Left cardiac atrium (tissue), 4 donors: Measurements from ENCODE around the gene CDR2L. TPM values are rescaled to one million over a fixed set of nuclear protein-coding genes. Genes with fewer than 3 reads are reported as not detected.
"Not testable (repeated sequence)": the region's sequence is repeated elsewhere in the genome, so short reads cannot be mapped to it uniquely, and the experiment has no call there.

Source experiments
- ATAC-seq, 2 donors: fragments of 200-7000 bp; cut with Tn5 transposase; one replicate each; pipeline ENCODE4 v1.9.1; 2020; ENCODE audit warnings: mild to moderate bottlenecking in 2 of 2, moderate library complexity in 2 of 2
- DNase-seq: peaks from one replicate; pipeline ENCODE4 v3.0.0-alpha.2; 2020
- intact Hi-C, 2 donors: fragments of 100-400 bp; cut with DNase I; formaldehyde crosslinking; loops; one replicate each; pipeline versions ENCODE4 v1.14.1 to v1.15.1; 2022 to 2023
- total RNA-seq, 2 donors: library from RNA; stranded (reverse); fragmentation: NEBNext Ultra II Directional; extraction: Animal tissue kit (Norgen Biotek cat#: 25700); gene quantifications; one replicate each; pipeline ENCODE4 v1.2.1, GENCODE V29; 2021
- donor health status: DM: no; HTN: yes; CAD: no.
- donor health status: DM: no; HTN: yes; CAD: no; lungs with severe emphysema.
- donor health status: DM: yes; HTN: yes; CAD: no.
- donor health status: Dilated cardiomyopathy.

The CDR2L gene
- total RNA-seq, 2 donors from 2014 or later = 13.8 to 15.2 TPM

DNA sequence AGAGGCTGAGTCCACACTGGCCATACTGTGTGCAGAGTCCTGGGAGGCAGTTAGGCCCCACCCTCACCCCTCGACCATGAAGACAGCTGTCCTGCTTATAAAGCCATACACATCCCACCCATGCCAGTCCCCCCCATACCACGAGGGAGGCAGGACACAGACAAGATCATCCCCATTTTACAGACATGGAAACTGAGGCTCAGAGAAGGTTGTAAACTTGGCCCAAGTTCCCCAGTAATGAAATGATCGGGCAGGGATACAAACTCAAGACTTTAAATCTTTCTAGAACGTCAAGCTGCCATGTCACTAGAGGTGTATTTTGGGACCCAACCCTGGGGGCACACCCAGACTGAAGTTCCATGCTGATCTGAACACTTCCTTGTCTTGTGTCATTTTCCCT lies 31.3 kb upstream of the CDR2L start:
- intact Hi-C loops = loop anchor here (10.0 kb wide), 1 partner anchor 161 kb away; no protein-coding TSS in a partner anchor
- ATAC-seq (no peak), DNase-seq (no peak)

DNA sequence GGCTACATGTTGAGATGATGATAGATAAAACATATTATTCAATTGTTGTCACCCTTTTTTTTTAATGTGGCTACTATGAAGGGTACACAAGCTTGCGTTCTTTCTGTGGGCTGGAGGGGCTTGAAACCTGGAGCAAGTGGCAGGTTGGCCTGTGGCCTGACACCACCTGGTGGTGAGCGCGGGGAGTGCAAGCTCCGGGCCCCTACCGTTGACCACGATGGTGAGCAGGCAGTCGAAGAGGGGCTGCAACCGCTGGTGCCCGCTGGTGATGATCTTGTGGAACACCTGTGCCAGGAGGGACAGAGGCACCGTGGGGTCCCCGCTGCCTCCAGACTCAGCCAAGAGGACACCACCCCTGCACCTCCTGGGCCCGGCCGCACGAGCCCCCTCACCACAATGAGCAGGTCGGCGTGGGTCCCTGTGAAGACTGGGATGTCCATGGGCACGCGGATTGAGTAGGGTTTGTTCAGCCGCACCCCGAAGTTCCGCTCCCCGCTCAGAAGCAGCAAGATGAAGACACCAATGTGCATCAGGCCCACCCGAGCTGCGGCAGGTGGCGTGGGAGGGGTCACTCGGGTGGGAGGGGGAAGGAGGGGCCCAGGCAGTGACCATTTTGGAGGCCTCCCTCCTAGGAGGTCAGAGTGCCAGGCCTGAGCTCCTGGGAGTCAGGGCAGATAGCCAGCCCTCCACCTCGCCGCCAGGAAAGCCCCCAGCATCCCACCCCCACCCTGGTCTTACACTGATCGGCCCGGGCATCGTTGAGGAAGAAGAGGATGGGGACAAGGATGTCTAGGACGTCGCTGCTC lies 29.3 kb upstream of the CDR2L start:
- intact Hi-C loops = loop anchor here (1.0 to 10.0 kb wide), 2 partner anchors 35 to 163 kb away; partner anchors contain the start of gene USH1G (in 1 of the 2)
- DNase-seq (peak; percentile 76), ATAC-seq (peak; percentile 35 to 61)

DNA sequence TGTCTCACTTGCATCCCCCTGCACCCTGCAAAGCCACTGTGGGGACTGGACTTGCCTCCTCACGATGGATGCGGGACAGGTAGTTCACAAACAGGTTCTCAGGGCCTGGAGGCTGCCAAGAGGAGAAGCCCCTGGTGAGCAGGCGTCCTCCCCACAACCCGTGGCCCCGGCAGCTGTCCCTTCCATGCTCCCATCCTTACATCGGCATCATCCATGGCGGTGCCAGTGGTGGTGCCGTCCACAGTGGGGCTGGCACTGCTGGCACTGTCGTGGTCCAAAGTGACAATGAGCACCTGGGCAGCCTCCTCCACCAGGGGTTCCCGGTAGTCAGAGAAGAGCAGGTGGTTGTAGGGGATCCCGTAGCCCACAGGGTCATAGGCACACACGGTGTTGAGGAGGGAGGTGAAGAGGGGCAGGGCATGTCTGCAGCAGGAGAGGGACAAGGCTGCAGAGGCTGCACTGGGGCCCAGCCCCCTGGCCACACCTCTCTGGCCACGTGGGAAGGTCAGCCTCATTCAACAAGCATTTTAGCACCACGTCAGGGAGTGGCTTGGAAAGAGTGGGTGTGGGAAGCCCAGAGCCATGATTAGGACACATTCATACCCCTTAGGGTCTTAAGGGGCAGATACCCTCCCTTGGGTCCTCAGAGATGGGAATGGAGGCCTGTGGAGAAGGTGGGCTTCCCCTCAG lies 27.5 kb upstream of the CDR2L start:
- no peak for DNase-seq
- intact Hi-C loops = loop anchor here (5.0 to 10.0 kb wide), 5 partner anchors 52 to 245 kb away; partner anchors contain the start of genes MRPL58 (in 2 of the 2) and NUP85 (in 1 of the 2)
- ATAC-seq = no peak

DNA sequence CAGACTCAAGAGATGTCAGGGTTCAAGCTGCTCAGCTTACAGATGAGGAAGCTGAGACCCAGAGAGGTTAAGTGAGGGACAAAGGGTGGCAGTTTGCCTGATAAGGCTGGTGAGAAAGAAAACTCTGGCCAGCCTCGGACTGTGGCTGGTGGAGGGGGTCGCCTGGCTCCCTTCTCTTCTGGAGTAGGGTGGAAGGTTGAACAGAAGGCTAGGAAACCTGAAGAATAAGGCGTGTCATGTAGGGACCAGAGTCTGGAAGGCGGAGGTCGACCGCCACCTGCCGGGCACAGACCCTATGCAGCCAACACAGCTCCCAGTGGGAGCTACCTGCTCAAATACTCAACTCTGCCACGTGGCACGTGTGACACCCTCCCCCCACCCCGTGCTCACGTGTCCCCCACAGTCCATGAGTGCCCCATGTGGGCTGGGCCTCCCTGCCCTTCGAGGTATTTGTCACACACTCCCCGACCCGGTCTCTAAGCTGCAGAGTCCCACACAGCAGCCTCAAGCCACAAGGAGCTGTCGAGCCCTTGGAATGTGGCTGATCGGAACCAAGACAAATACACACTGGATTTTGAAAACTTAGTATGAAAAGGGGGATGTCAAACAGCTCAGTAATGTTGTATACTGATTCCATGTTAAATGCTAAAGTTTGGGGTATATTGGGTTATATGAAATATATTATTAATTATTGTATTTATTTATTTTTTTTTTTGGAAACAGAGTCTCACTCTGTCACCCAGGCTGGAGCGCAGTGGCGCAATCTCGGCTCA lies 26.7 kb upstream of the CDR2L start:
- no peak for ATAC-seq
- intact Hi-C loops = loop anchor here (5.0 to 10.0 kb wide), 4 partner anchors 52 to 244 kb away; partner anchors contain the start of genes MRPL58 (in 2 of the 2) and NUP85 (in 1 of the 2)
- DNase-seq = no peak

DNA sequence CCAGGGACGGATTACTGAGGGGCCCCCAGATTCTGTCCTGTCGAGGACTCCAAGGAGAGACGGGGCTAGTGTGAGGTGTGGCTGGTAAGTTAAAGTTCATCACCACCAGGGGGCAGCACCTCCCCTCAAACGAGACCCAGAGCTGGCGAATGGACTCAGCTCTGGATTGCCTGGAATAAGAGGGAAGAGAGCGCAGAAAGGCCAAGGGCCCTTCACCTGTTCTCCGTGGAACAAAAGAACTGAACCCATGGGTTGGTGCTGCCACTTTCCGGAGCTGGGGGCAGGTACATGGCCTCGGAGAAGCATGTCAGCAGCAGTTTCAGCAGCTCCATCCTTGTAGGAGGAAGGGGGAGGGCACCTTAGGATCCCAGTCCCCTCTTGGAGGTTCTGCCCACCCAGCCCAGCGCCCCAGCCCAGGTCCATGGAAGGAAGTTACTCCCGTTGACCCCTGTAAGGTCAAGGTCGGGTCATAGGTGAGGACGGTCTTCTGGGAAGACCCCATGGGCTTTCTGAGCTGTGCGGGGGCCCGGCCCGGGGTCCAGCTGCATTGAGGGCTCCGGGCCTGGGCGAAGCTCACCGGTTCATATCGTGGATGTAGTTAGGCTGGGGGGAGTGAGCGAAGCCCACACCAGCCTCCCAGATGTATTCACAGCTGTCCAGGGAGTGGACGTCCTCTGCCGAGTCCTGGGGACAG lies 25.6 kb upstream of the CDR2L start:
- DNase-seq = peak; percentile 91
- intact Hi-C loops = loop anchor here (5.0 to 10.0 kb wide), 4 partner anchors 50 to 243 kb away; partner anchors contain the start of genes MRPL58 (in 2 of the 2) and NUP85 (in 1 of the 2)
- peak; percentile 86 to 91 for ATAC-seq

DNA sequence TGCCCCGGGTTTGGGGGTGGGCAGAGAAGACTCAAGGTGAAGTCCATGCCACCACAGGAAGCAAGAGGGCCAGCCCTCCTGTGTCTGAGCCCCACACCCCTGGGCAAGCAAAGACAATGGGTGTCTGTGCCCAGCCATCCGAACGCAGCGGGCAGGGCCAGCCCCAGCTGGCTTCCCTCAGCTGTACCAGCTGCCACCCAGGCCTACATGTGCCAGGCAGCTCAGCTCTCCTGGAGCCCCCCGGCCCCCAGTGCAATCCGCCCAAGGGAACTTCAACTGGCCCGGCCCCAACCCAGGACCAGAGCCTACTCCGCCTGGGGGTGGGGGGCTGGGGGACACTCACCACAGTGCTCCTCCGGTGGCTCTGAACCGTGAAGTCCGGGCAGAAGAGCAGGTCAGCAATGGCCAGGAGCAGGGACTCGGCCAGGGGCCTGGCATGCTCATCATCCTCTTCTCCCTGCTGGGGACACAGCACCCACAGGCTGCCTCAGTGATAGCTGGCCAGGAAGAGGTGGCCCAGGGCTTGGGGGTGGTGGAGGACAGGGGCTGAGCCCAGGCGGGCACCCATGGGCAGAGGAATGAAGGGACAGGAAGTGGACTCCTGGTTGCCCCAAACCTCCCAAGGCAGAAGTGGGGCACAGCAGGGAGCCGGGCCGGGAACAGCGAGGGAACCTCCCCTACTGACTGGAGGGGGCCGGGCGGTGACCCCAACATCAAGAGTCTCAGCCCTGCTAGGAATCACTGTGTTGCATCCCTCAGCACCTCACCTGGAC lies 24.6 kb upstream of the CDR2L start:
- ATAC-seq (no peak), DNase-seq (no peak)
- intact Hi-C loops = loop anchor here (5.0 to 10.0 kb wide), 4 partner anchors 49 to 242 kb away; partner anchors contain the start of genes MRPL58 (in 2 of the 2) and NUP85 (in 1 of the 2)

DNA sequence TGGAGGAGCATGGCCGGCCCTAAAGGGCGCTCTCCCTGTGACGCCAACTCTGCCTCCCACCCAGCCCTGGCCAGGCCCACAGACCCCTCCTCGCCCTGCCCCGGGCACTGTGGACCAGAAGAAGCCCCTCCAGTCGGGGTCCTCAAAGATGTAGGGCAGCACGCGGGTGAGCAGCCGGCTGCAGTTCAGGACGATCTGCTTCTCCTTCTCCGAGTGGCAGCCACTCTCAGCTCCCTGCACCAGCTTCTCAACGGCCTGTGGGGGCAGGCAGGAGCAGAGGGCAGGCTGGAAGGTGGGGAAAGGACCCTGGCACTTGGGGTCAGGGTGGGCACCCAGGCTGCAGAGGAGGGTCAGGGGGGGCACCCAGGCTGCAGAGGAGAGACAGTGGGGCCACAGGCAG lies 23.8 kb upstream of the CDR2L start:
- no peak for ATAC-seq
- DNase-seq = no peak
- intact Hi-C loops = loop anchor here (5.0 to 10.0 kb wide), 4 partner anchors 49 to 241 kb away; partner anchors contain the start of genes MRPL58 (in 2 of the 2) and NUP85 (in 1 of the 2)

DNA sequence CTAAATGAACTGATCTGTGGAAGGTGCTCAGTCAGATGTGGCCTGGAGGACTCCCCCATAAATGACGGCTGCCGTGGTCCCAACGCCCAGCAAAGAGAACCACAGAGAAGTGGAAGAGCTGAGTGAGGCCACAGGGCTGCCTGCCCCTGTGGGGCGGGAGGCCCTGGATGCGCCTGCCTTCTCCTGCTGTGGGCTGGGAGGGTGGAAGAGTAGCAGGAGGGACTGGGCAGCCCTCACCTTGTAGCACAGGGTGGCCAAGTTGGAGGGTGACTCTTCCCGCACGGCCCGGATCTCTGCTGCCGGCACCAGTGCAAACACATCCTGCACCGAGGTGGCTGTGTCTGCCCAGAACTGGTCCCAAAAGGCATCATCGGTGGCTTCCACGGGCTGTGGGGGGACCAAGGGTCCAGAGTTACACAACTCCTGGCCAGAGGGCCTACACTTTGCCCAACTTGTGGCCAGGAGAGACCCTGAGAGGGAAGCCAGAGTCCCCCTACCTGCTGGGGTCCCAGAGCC lies 23.1 kb upstream of the CDR2L start:
- intact Hi-C loops = loop anchor here (5.0 to 10.0 kb wide), 4 partner anchors 48 to 240 kb away; partner anchors contain the start of genes MRPL58 (in 2 of the 2) and NUP85 (in 1 of the 2)
- no peak for DNase-seq
- ATAC-seq = no peak

DNA sequence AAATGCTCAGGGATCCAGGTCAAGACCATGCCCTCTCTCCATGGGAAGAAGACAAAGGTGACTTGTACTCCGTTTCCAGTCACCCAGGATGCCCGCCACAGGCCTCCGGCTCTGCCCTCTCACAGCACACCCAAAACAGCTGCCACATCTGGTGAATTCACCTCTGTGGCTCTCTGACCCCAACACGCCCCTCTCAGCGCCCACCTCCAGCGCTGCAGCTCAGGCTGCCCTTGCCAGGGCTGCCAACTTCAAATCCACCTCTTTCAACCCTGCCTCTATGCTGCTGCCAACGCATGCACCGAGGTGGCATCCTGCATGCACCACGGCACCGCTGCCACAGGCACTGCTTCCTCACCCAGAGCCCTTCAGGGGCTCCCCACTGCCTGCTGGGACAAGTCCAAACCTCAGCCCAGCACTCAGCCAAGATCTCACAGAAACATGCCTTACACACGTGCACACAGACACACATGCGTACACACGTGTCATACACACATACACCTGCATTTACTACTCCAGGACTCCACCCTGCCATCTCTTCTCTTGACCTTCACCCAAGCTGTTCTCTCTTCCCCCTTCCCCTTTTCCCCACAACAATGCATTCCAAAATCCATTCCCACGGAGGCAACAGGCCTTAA lies 22.3 kb upstream of the CDR2L start:
- intact Hi-C loops = loop anchor here (5.0 to 10.0 kb wide), 4 partner anchors 47 to 240 kb away; partner anchors contain the start of genes MRPL58 (in 2 of the 2) and NUP85 (in 1 of the 2)
- ATAC-seq (no peak), DNase-seq (no peak)

DNA sequence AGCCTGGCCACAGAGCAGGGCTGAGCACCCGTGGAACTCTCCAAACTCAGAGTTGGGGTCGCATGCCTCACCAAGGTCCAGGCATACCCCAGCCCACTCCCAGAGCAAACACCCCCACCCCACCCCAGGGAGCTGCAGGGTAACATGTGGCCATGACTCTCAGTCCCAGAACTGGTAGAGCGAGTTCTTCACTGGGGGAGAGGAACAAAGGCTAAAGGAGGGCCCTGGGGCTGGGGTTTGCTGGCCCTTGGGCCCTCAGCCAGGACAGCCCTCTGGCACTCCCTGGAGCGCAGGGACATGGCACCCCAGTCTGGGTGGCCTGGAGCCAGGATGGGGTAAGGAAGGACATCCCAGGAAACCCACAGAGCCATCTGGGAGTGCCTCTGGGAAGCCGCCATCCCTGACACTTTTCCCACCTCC lies 19.1 kb upstream of the CDR2L start:
- DNase-seq = no peak
- intact Hi-C loops = loop anchor here in 1 of 2 donors (10.0 kb wide), 2 partner anchors 46 to 236 kb away; partner anchors contain the start of genes MRPL58 and NUP85
- ATAC-seq = no peak

DNA sequence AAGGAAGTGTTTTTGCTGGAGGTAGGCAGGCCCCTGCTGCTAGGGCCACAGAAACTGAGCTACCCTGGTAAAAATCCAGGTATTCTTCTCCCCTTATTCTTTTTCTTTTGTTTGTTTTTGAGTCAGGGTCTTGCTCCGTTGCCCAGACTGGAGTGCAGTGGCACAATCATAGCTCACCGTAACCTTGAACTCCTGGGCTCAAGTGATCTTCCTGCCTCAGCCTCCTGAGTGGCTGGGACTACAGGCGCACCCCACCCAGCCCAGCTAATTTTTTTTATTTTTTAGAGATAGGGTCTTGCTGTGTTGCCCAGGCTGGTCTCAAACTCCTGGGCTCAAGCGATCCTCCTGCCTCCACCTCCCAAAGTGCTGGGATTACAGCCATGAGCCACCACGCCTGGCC lies 17.9 kb upstream of the CDR2L start:
- not testable (repeated sequence) for DNase-seq, ATAC-seq
- intact Hi-C loops = loop anchor here in 1 of 2 donors (10.0 kb wide), 2 partner anchors 45 to 235 kb away; partner anchors contain the start of genes MRPL58 and NUP85

DNA sequence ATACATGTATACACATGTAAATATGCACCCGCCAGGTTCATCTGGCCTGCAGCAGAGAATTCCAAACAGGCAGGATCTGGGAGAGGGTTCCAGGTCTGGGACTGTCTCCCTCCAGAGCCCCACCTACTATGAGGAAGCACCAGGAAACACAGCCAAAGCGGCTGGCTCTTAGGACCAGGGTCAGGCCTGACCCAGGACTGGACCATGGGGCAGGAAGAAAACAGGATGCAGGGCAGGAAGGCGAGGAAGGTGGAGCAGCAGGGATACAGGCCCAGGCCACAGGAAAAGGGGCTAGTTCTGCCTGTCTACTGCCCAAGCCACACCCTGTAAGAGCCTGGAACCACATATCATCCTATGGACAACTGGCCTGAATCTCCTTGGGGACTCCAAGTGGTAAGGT lies 17.0 kb upstream of the CDR2L start:
- intact Hi-C loops = no loop called here
- DNase-seq (no peak), ATAC-seq (peak in 1 of 2 donors; percentile 32)

DNA sequence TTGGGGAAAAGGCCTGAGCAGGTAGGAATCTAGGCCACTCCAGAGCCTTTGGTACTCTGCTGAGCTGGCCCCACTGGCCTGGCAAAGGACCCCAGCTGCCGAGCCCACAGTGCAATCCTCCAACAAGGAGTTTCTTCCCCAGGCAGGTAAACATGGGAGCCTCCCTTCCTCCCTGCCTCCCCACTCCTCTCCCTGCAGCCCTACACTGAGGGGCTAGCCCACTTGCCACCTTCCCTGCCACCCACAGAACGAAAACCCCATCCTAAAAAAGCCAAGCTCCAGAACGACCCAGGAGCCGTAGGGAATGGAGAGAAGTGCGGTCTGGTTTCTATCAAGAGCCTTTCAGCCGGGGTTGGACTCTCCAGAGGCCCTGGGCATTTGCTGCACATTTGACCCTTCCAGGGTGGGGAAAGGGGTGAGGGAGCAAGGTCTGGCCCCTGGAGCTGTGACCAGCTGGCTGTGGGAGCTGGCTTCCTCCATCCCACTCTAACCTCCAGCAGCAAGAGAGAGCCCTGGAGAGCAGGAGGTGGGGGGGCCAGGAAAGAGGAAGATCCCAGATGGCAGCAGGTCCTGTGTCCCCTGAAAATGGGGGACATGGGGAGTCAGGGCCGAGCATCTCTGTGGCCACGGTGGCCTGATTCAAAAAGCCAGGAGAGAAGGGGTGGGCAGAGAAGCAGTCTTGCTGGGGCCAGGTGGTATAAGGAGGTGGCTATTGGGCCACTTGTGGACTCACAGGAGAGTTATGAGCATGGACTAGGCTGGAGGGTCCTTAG lies 16.2 kb upstream of the CDR2L start:
- no peak for DNase-seq
- ATAC-seq = no peak
- intact Hi-C loops = no loop called here

DNA sequence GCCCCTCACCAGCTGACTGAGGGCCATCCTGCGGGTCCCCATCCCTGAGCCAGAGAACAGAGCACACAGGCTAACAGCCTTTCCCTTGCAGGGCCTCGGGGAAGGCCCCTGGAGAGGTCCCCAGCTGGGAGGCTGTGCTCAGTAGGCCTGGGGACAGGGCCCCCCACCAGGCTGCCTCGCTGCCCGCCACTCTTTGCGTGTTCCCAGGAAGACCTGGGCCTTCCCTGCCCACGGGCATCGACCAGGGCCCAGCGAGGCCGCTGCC lies 15.7 kb upstream of the CDR2L start:
- DNase-seq = no peak
- intact Hi-C loops = no loop called here
- ATAC-seq = no peak

DNA sequence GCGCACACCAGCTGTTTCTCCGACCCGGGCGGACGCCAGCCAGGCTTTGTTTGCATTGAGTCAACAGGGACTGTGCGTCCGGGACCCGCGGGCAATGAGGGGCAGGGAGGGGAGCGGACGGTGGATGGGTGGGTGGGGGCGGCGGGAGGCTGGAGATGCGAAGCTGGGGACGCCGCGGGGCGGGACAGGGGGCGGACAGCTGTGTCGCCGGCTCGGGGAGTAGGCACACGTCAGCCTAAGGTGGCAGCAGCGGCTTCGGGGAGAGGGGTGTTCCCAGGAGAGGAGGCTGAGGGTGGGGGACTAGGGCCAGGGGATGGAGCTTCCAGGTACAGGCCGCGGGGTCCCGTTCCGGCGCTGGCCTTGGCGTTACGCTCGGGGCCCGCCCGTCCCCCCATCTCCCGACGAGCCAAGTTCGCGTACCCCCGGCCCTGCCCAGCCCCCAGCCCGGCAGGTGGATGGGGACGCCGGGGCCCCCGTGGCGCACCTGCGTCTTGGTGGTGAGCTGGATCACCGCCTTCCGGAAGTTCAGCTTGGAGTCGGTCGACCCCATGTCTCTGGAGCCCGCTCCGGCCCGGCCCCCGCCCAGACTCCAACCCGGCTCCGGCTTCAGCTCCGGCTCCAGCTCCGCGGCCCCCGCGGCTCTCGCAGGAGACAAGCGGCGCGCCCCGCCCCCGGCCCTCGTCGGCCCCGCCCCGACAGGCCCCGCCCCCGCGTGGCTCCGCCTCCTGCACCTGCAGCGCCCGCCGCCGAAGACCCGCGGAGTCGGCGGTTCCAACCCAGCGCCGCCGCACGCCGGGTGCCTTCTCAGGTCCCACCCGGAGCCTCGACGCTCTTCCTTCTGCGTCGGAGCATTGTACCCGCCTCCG lies 15.1 kb upstream of the CDR2L start, which contains the start of gene HID1:
HID1 (minus strand) TSS at position 653 of the 866 bp plus-strand sequence; CDS start at position 550, 103 bp downstream.
- peak; percentile 88 to 92 for ATAC-seq
- intact Hi-C loops = no loop called here

More for the DNA sequence above, 15.1 kb upstream of the CDR2L start, which contains the start of gene HID1:
- DNase-seq = peak; percentile 74
